Measurements from ENCODE around the gene C21orf58.

C21orf58 gene

GRCh38 chr21:46352913-46353312, 29.2 kb upstream of the C21orf58 start:
- DNase-seq: no peak

GRCh38 chr21:46352164-46352515, 28.5 kb upstream of the C21orf58 start:
- DNase-seq: no peak

GRCh38 chr21:46351476-46352163, 27.9 kb upstream of the C21orf58 start:
- DNase-seq: no peak

- DNase-seq: no peak
Measured at GRCh38 chr21:46350981-46351380, 27.3 kb upstream of the C21orf58 start.

- DNase-seq: no peak
Measured at GRCh38 chr21:46350571-46350970, 26.9 kb upstream of the C21orf58 start.

- DNase-seq: no peak
Measured at GRCh38 chr21:46349134-46349760, 25.6 kb upstream of the C21orf58 start.

GRCh38 chr21:46347791-46348381, 24.2 kb upstream of the C21orf58 start:
- no peak for DNase-seq

GRCh38 chr21:46347203-46347550, 23.5 kb upstream of the C21orf58 start:
- no peak for DNase-seq

GRCh38 chr21:46346296-46347202, 22.9 kb upstream of the C21orf58 start:
- no peak for DNase-seq

GRCh38 chr21:46345861-46346260, 22.2 kb upstream of the C21orf58 start:
- no peak for DNase-seq

GRCh38 chr21:46344219-46344915, 20.7 kb upstream of the C21orf58 start:
- no peak for DNase-seq

GRCh38 chr21:46340998-46341397, 17.3 kb upstream of the C21orf58 start:
- no peak for DNase-seq

GRCh38 chr21:46336603-46337002, 12.9 kb upstream of the C21orf58 start:
- DNase-seq: no peak

- DNase-seq: no peak
Measured at GRCh38 chr21:46334351-46335140, 10.9 kb upstream of the C21orf58 start.

GRCh38 chr21:46329796-46330195, 6.1 kb upstream of the C21orf58 start:
- DNase-seq: no peak

GRCh38 chr21:46328151-46328550, 4.5 kb upstream of the C21orf58 start:
- no peak for DNase-seq

- DNase-seq: no peak
Measured at GRCh38 chr21:46327711-46328110, 4.0 kb upstream of the C21orf58 start.

- no peak for DNase-seq
Measured at GRCh38 chr21:46326110-46326703, 2.5 kb upstream of the C21orf58 start.

- DNase-seq: peak; percentile 51
Measured at GRCh38 chr21:46325073-46325912, 1.6 kb upstream of the C21orf58 start.

- DNase-seq: peak; percentile 93
Measured at GRCh38 chr21:46324390-46325072, 861 bp upstream of the C21orf58 start.
